Measurements from ENCODE around the gene LHFPL5.

GRCh38 chr6:35850208-35850607, 45.1 kb downstream of the LHFPL5 start:
- TF ChIP-seq CTCF (conservative IDR thresholded peaks at IDR 0.05 in 1 of 2, IDR thresholded peaks at IDR 0.05 in 1 of 2; ENCODE audit: extremely low read depth in 1 of 2, insufficient read depth in 1 of 2, low read depth in 1 of 2, low read length in 2 of 2) (no peak), EZH2 (IDR thresholded peaks at IDR 0.05; ENCODE audit: borderline replicate concordance, low read length) (no peak)

Data from mammary epithelial cell (primary cell).